RWPE1 (cell line): Measurements from ENCODE around the gene ATP6V1D.
"Not testable (repeated sequence)": the region's sequence is repeated elsewhere in the genome, so short reads cannot be mapped to it uniquely, and the experiment has no call there.

Experiments used
- CTCF ChIA-PET: fragments of 350-600 bp; sonication (Branson Sonifier 250); formaldehyde crosslinking; extraction: SDS; loops from one replicate; lab custom pipeline; 2021; lab: Yijun Ruan, JAX
- POLR2A ChIA-PET: fragments of 400-600 bp; formaldehyde crosslinking; extraction: SDS; loops from one replicate; lab custom pipeline; 2020; ENCODE audit warnings: antibody characterized with exemption; ENCODE audit not compliant: low non-redundant PET; lab: Yijun Ruan, JAX
- DNase-seq: peaks from one replicate; pipeline ENCODE4 v3.0.0; 2012; ENCODE audit warnings: low spot score
- H3K27ac ChIP-seq: fragments of 450-650 bp; 2 replicates; pipeline ENCODE4 v1.5.1; 2017
- TF ChIP-seq, protein P1 (sequence below): fragments of 450-650 bp; conservative IDR thresholded peaks from 2 replicates; pipeline ENCODE4 v1.5.1; 2017; ENCODE audit warnings: low read depth, mild to moderate bottlenecking

ATP6V1D gene

DNA sequence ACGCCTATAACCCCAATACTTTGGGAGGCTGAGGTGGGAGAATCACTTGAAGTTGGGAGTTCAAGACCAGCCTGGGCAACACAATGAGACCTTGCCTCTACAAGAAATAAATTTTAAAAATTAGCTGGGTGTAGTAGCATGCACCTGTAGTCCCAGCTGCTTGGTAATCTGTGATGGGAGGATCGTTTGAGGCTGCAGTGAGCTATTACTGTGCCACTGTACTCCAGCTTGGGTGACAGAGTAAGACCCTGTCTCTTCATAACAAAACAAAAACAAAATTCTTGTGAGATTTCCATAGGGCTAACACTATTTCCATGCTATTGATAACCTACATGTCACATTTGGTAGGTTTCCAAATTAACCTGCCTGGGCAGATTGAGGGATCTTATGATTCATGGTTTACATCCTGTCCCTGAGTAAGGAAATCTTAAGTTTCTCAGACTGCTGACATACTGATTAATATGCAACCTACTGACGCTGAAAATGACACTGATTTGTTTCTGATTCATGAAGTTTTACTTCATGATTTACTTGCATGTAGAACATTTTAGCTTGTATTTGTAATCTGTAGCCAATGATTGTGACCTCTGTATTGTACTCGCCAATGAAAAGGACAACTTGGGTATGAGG lies 15.9 kb downstream of the ATP6V1D start:
- ChIA-PET CTCF (interaction anchor here (0.6 to 1.5 kb wide), 3 partner anchors 16 to 58 kb away, joined by 3 to 5 read pairs (median 4); partner anchors contain the start of genes ATP6V1D and EIF2S1), POLR2A (no interaction called here)
- peak; percentile 73 for DNase-seq
- H3K27ac ChIP-seq, result no peak overlapping the region
- TF ChIP-seq, protein P1, sequence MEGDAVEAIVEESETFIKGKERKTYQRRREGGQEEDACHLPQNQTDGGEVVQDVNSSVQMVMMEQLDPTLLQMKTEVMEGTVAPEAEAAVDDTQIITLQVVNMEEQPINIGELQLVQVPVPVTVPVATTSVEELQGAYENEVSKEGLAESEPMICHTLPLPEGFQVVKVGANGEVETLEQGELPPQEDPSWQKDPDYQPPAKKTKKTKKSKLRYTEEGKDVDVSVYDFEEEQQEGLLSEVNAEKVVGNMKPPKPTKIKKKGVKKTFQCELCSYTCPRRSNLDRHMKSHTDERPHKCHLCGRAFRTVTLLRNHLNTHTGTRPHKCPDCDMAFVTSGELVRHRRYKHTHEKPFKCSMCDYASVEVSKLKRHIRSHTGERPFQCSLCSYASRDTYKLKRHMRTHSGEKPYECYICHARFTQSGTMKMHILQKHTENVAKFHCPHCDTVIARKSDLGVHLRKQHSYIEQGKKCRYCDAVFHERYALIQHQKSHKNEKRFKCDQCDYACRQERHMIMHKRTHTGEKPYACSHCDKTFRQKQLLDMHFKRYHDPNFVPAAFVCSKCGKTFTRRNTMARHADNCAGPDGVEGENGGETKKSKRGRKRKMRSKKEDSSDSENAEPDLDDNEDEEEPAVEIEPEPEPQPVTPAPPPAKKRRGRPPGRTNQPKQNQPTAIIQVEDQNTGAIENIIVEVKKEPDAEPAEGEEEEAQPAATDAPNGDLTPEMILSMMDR, result no peak

DNA sequence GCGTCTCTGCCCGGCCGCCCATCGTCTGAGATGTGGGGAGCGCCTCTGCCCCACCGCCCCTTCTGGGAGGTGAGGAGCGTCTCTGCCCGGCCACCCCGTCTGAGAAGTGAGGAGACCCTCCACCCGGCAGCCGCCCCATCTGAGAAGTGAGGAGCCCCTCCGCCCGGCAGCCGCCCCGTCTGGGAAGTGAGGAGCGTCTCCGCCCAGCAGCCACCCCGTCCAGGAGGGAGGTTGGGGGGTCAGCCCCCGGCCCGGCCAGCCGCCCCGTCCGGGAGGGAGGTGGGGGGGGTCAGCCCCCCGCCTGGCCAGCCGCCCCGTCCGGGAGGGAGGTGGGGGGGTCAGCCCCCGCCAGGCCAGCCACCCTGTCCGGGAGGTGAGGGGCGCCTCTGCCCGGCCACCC lies 18.4 kb downstream of the ATP6V1D start:
- POLR2A ChIA-PET, DNase-seq, H3K27ac ChIP-seq, CTCF ChIA-PET: not testable (repeated sequence)

DNA sequence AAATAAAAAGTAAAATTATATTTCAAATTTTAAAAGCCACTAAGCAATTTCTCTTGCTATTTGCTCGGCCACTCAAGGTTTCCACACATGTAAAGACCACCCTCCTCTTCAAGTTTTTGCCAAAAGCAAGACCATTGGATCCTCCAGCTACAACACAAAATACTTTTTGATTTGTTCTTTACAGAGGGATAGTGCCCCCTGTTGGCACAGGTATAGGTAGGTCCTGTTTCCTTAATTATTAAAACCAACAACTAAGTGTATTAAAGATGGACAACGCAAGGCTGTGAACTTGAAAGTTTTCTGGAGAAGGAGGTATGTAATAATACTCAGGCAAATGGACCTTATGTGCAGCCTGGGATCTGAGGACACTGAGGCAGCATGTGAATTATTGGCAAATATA lies 23.8 kb downstream of the ATP6V1D start:
- ChIA-PET POLR2A (no interaction called here), CTCF (interaction anchor here (0.5 to 0.6 kb wide), 2 partner anchors 225 to 903 kb away, joined by 4 to 6 read pairs; no protein-coding TSS in a partner anchor)
- DNase-seq, result no peak
- no peak overlapping the region for H3K27ac ChIP-seq
- TF ChIP-seq, protein P1, result no peak

DNA sequence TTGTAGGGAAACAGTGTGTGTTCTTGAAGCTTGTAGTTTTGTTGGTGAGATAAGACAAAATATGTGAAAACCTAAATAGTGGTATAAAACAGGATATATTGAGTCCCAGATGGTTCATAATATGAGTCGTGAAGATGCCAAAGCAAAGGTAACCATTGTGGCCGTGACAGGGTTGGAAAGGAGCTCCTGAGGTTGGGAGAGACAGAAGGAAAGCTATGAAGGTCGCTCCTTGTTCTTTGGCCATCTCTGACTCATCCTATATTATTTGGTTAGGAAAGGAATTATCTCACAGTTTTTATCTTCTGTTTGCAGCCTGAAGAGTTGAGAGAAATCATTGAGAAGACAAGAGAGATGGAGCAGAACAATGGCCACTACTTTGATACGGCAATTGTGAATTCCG lies 27.1 kb downstream of the ATP6V1D start:
- DNase-seq, result no peak
- TF ChIP-seq, protein P1, result no peak
- ChIA-PET CTCF (no interaction called here), POLR2A (no interaction called here)
- H3K27ac ChIP-seq, result no peak overlapping the region

DNA sequence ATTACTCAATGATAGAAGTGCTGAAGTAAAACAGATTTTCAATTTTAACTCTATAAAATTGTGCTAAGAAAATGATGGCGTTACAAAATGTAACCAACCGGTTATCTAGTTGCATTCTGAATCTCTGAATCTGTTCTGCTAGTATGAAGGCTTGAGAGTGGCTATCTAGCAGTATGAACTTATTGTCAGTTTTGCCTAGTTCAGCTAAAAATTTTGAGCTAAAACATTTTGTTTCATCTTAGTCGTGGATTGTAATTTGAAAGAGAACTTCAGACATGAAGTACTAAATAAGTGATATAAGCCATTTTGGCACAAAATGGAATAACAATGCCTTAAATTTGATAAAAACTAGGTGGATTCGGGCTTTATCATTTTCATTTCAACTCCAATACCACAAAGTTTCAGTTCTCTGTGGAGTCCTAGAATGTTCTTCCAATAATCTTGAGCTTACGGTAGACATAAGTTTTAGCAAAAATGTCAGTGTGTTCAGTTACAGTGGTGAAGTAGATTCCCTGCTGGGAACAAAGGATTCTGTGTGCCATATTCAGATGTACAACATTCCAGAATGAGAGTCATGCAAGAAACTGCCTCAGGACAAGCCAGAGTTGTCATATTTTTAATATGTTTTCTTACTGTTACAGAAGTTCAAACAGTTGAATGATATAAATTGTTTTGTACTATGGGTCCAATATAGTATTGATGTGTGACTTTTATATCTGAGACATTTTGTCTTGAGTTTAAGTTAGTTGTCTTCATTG lies 28.1 kb downstream of the ATP6V1D start:
- POLR2A ChIA-PET, result no interaction called here
- CTCF ChIA-PET, result interaction anchor here (0.6 kb wide), 1 partner anchor 26 kb away, joined by 3 read pairs; no protein-coding TSS in a partner anchor
- H3K27ac ChIP-seq, result no peak overlapping the region
- DNase-seq, result no peak
- TF ChIP-seq, protein P1, result no peak

DNA sequence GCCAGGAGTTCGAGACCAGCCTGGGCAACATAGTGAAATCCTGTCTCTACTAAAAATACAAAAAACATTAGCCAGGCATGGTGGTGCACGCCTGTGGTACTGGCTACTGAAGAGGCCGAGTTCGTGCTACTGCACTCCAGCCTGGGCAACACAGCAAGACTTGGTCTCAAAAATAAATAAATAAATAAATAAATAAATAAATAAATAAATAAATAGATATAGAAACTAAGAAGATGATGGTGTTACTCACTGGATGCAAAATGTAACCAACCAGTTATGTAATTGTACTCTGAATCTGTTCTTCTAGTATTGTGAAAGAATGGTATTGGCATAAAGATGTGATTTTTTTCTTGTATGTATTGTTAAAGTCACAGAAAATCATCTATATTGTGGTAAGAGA lies 29.9 kb downstream of the ATP6V1D start:
- CTCF ChIA-PET, H3K27ac ChIP-seq, DNase-seq, POLR2A ChIA-PET: not testable (repeated sequence)

DNA sequence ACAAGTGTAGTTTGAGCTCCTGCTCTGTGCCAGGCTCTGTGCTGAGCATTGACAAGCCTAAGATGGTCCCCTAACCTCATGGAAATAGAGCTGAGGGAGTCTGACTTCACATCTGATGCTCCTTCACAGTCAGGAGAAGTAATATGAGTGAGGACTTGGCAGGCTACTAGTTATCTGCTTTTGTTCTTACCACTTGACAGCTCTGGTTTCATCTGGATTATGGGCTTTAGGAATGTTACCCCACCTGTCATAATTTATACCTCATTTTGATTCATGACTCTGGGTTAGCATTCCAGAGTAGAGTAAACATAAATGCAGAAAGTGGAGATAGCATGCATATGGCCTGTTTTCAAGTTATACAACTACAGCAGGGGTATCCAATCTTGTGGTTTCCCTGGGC lies 40.5 kb downstream of the ATP6V1D start:
- ChIA-PET POLR2A (no interaction called here), CTCF (interaction anchor here (0.6 kb wide), 1 partner anchor 72 kb away, joined by 5 read pairs; no protein-coding TSS in a partner anchor)
- TF ChIP-seq, protein P1, result no peak
- H3K27ac ChIP-seq, result no peak overlapping the region
- DNase-seq, result peak; percentile 33
